Breast epithelium (tissue), 3 donors: ENCODE data around the gene CFAP45.

Experiments
- POLR2A ChIP-seq: fragments of 450-650 bp; IDR thresholded peaks from one replicate; pipeline ENCODE4 v1.6.1; 2016; ENCODE audit warnings: antibody characterized with exemption, mild to moderate bottlenecking, moderate library complexity
- TF ChIP-seq, protein P1 (sequence below), 3 donors: fragments of 450-650 bp; IDR thresholded peaks; one replicate each; pipeline ENCODE4 v1.5.1; 2016 to 2017; ENCODE audit warnings: antibody characterized with exemption in 3 of 3, mild to moderate bottlenecking in 3 of 3, moderate library complexity in 3 of 3

DNA sequence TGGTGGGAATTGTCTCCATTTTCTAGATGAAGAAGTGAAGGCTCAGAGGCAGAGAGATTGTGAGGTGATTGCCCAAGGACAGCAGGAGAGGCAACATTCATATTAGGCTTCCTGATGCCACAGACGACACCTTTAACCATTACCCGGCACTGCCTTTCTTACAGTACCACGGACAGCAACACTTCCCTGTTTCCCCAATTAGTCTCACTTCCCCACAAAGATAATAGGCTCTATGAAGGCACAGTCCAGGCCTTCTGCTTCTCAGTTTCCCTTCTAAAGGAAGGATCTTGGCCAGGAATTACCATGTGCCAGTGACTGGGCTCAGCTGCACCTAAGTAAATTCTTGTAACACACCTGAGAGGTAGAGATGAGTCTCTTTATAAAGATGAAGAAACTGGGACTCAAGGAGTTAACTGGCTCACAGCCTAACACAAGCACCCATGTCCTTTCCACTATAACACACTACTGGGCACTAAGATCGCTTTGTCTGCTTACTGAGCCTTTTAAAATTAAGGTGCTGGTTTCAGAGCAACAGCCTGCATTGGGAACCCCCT, 35.8 kb upstream of the CFAP45 start:
- TF ChIP-seq, protein P1, sequence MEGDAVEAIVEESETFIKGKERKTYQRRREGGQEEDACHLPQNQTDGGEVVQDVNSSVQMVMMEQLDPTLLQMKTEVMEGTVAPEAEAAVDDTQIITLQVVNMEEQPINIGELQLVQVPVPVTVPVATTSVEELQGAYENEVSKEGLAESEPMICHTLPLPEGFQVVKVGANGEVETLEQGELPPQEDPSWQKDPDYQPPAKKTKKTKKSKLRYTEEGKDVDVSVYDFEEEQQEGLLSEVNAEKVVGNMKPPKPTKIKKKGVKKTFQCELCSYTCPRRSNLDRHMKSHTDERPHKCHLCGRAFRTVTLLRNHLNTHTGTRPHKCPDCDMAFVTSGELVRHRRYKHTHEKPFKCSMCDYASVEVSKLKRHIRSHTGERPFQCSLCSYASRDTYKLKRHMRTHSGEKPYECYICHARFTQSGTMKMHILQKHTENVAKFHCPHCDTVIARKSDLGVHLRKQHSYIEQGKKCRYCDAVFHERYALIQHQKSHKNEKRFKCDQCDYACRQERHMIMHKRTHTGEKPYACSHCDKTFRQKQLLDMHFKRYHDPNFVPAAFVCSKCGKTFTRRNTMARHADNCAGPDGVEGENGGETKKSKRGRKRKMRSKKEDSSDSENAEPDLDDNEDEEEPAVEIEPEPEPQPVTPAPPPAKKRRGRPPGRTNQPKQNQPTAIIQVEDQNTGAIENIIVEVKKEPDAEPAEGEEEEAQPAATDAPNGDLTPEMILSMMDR (IDR thresholded peaks at IDR 0.05) = no peak
- no peak for TF ChIP-seq POLR2A
